GM18861 (cell line): ENCODE results near the gene GOLIM4.

ENCODE experiments used
- ATAC-seq: cut with Tn5 transposase; IDR thresholded peaks from one replicate; pipeline ENCODE4 v1.9.1; 2021; ENCODE audit not compliant: unreplicated experiment

The GOLIM4 gene

GRCh38 chr3:168001244-168001643 lies 94.5 kb downstream of the GOLIM4 start:
- ATAC-seq = no peak

- no peak for ATAC-seq
These were observed 97.5 kb downstream of the GOLIM4 start for GRCh38 chr3:167998253-167998652.

- ATAC-seq = no peak
These were observed 99.2 kb downstream of the GOLIM4 start for GRCh38 chr3:167996514-167996913.

- no peak for ATAC-seq
These were observed 103.3 kb downstream of the GOLIM4 start for GRCh38 chr3:167992381-167992780.

- ATAC-seq = no peak
These were observed 104.5 kb downstream of the GOLIM4 start for GRCh38 chr3:167991213-167991612.

- no peak for ATAC-seq
These were observed 105.7 kb downstream of the GOLIM4 start for GRCh38 chr3:167989999-167990398.

GRCh38 chr3:167989066-167989465 lies 106.7 kb downstream of the GOLIM4 start:
- no peak for ATAC-seq

GRCh38 chr3:167983583-167983982 lies 112.1 kb downstream of the GOLIM4 start:
- ATAC-seq = no peak

GRCh38 chr3:167978486-167978885 lies 117.2 kb downstream of the GOLIM4 start:
- no peak for ATAC-seq

- no peak for ATAC-seq
These were observed 117.7 kb downstream of the GOLIM4 start for GRCh38 chr3:167978071-167978470.

GRCh38 chr3:167976516-167977361 lies 119.0 kb downstream of the GOLIM4 start:
- no peak for ATAC-seq

GRCh38 chr3:167973901-167974300 lies 121.8 kb downstream of the GOLIM4 start:
- no peak for ATAC-seq

- ATAC-seq = no peak
These were observed 122.7 kb downstream of the GOLIM4 start for GRCh38 chr3:167973046-167973445.

GRCh38 chr3:167972502-167972901 lies 123.2 kb downstream of the GOLIM4 start:
- ATAC-seq = no peak

- no peak for ATAC-seq
These were observed 126.2 kb downstream of the GOLIM4 start for GRCh38 chr3:167969548-167969947.

- ATAC-seq = no peak
These were observed 128.3 kb downstream of the GOLIM4 start for GRCh38 chr3:167967257-167968036.
